ENCODE data around the gene FAM90A26.
"Not testable (repeated sequence)": the region's sequence is repeated elsewhere in the genome, so short reads cannot be mapped to it uniquely, and the experiment has no call there.

FAM90A26 gene

GRCh38 chr4:9160046-9160445, 10.2 kb upstream of the FAM90A26 start:
- not testable (repeated sequence) for H2AFZ ChIP-seq (ENCODE audit: low read length); H4K20me1 ChIP-seq (ENCODE audit: insufficient read depth, low read length); H3K9ac ChIP-seq (ENCODE audit: low read length); H3K27me3 ChIP-seq (ENCODE audit: insufficient read depth, low read length); H3K4me2 ChIP-seq (ENCODE audit: low read length); H3F3A ChIP-seq (ENCODE audit: insufficient read depth, low read length); H3K79me2 ChIP-seq (ENCODE audit: insufficient read depth, low read length); H3K4me3 ChIP-seq (ENCODE audit: low read depth, low read length, poor library complexity, severe bottlenecking); H3K9me3 ChIP-seq (ENCODE audit: low read length); H3K27ac ChIP-seq (ENCODE audit: low read depth, low read length, poor library complexity, severe bottlenecking); H3K4me1 ChIP-seq (ENCODE audit: insufficient read depth, low read length, severe bottlenecking); H3K36me3 ChIP-seq (ENCODE audit: insufficient read depth, low read length); H3K9me2 ChIP-seq (ENCODE audit: low read depth, low read length)

DNA sequence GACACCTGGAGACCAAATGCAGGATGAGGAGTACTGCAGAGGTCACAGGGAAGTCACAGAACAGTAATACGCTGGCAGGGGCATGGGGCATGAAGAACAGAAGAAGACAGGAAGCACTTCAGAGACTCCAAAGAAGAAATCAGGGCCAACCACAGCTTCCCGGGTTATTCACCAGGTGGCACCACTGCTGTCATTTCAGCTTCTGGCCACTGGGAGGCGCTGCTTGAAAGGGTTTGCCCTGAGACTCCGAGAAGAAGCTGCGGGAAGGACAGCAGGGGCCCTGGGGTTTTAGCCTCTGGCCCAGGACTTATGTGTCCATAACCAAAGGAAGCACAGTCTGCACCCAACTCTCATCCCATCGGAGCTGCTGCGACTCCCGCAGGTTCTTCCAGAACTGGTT, 4.2 kb upstream of the FAM90A26 start:
- H3K9ac ChIP-seq (ENCODE audit: low read length); H3K27ac ChIP-seq (ENCODE audit: low read depth, low read length, poor library complexity, severe bottlenecking); H3K36me3 ChIP-seq (ENCODE audit: insufficient read depth, low read length); H3K27me3 ChIP-seq (ENCODE audit: insufficient read depth, low read length); H3K9me2 ChIP-seq (ENCODE audit: low read depth, low read length); H2AFZ ChIP-seq (ENCODE audit: low read length); H3F3A ChIP-seq (ENCODE audit: insufficient read depth, low read length); H3K4me3 ChIP-seq (ENCODE audit: low read depth, low read length, poor library complexity, severe bottlenecking); H3K4me2 ChIP-seq (ENCODE audit: low read length); H3K9me3 ChIP-seq (ENCODE audit: low read length); H4K20me1 ChIP-seq (ENCODE audit: insufficient read depth, low read length); H3K4me1 ChIP-seq (ENCODE audit: insufficient read depth, low read length, severe bottlenecking); H3K79me2 ChIP-seq (ENCODE audit: insufficient read depth, low read length): not testable (repeated sequence)

GRCh38 chr4:9210357-9210756, 40.1 kb downstream of the FAM90A26 start, which contains the start of gene USP17L10:
USP17L10 (plus strand) TSS chr4:9210657; CDS start chr4:9210657, 0 bp downstream.
- H3K9ac ChIP-seq (ENCODE audit: low read length); H3K4me1 ChIP-seq (ENCODE audit: insufficient read depth, low read length, severe bottlenecking); H3F3A ChIP-seq (ENCODE audit: insufficient read depth, low read length): not testable (repeated sequence)

DNA sequence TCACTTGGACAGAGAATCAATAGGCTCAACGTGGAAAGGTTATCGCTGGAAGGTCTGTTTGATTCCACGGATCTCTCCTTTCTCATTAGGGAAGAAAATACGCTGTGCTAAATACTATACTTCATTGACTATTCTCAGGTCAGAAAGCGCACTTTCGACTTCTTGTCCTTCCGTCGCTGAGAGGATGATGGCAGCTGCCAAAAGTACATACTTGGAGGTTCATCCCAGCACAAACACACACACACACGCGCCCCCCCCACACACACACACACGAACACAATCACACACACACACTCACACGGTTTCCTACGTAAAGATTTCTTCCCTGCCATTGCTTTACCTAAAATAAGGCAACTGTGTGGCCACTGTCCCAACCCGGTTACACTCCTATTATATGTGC, 44.5 kb downstream of the FAM90A26 start:
- not testable (repeated sequence) for H3K79me2 ChIP-seq (ENCODE audit: insufficient read depth, low read length); H3K4me3 ChIP-seq (ENCODE audit: low read depth, low read length, poor library complexity, severe bottlenecking); H3K4me1 ChIP-seq (ENCODE audit: insufficient read depth, low read length, severe bottlenecking); H3K27me3 ChIP-seq (ENCODE audit: insufficient read depth, low read length); H3K27ac ChIP-seq (ENCODE audit: low read depth, low read length, poor library complexity, severe bottlenecking); H3K9me2 ChIP-seq (ENCODE audit: low read depth, low read length); H3F3A ChIP-seq (ENCODE audit: insufficient read depth, low read length); H4K20me1 ChIP-seq (ENCODE audit: insufficient read depth, low read length); H3K9me3 ChIP-seq (ENCODE audit: low read length); H2AFZ ChIP-seq (ENCODE audit: low read length); H3K36me3 ChIP-seq (ENCODE audit: insufficient read depth, low read length); H3K4me2 ChIP-seq (ENCODE audit: low read length); H3K9ac ChIP-seq (ENCODE audit: low read length)

More at GRCh38 chr4:9210357-9210756, 40.1 kb downstream of the FAM90A26 start, which contains the start of gene USP17L10:
- not testable (repeated sequence) for H3K4me3 ChIP-seq (ENCODE audit: low read depth, low read length, poor library complexity, severe bottlenecking); H2AFZ ChIP-seq (ENCODE audit: low read length); H4K20me1 ChIP-seq (ENCODE audit: insufficient read depth, low read length); H3K9me2 ChIP-seq (ENCODE audit: low read depth, low read length); H3K4me2 ChIP-seq (ENCODE audit: low read length); H3K79me2 ChIP-seq (ENCODE audit: insufficient read depth, low read length); H3K36me3 ChIP-seq (ENCODE audit: insufficient read depth, low read length); H3K27me3 ChIP-seq (ENCODE audit: insufficient read depth, low read length); H3K27ac ChIP-seq (ENCODE audit: low read depth, low read length, poor library complexity, severe bottlenecking); H3K9me3 ChIP-seq (ENCODE audit: low read length)

DNA sequence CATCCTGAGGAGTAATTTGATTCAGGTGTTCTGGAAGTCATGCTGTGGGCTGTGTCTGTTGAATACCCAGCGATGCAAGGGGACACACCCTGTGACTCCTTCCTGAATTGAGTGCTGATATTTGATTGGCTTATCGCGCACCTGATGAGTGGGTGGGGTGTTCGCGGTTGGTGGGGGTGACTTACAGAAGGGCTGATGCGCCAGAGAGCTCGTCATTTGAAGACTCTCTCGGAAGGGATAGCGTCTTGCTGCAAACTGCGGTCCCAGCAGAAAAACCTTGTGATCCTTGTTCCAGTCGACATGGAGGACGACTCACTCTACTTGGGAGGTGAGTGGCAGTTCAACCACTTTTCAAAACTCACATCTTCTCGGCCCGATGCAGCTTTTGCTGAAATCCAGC, 44.9 kb downstream of the FAM90A26 start, which contains the start of gene USP17L11:
USP17L11 (plus strand) TSS at position 301 of the 400 bp plus-strand sequence; CDS start at position 301, 0 bp downstream.
- H3K4me3 ChIP-seq (ENCODE audit: low read depth, low read length, poor library complexity, severe bottlenecking); H3K9me3 ChIP-seq (ENCODE audit: low read length); H3K36me3 ChIP-seq (ENCODE audit: insufficient read depth, low read length); H3F3A ChIP-seq (ENCODE audit: insufficient read depth, low read length); H4K20me1 ChIP-seq (ENCODE audit: insufficient read depth, low read length); H3K4me2 ChIP-seq (ENCODE audit: low read length); H3K27me3 ChIP-seq (ENCODE audit: insufficient read depth, low read length); H3K4me1 ChIP-seq (ENCODE audit: insufficient read depth, low read length, severe bottlenecking); H3K9ac ChIP-seq (ENCODE audit: low read length); H3K27ac ChIP-seq (ENCODE audit: low read depth, low read length, poor library complexity, severe bottlenecking); H3K79me2 ChIP-seq (ENCODE audit: insufficient read depth, low read length); H2AFZ ChIP-seq (ENCODE audit: low read length); H3K9me2 ChIP-seq (ENCODE audit: low read depth, low read length): not testable (repeated sequence)

DNA sequence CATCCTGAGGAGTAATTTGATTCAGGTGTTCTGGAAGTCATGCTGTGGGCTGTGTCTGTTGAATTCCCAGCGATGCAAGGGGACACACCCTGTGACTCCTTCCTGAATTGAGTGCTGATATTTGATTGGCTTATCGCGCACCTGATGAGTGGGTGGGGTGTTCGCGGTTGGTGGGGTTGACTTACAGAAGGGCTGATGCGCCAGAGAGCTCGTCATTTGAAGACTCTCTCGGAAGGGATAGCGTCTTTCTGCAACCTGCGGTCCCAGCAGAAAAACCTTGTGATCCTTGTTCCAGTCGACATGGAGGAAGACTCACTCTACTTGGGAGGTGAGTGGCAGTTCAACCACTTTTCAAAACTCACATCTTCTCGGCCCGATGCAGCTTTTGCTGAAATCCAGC, 49.6 kb downstream of the FAM90A26 start, which contains the start of gene USP17L12:
USP17L12 (plus strand) TSS at position 301 of the 400 bp plus-strand sequence; CDS start at position 301, 0 bp downstream.
- not testable (repeated sequence) for H3K27ac ChIP-seq (ENCODE audit: low read depth, low read length, poor library complexity, severe bottlenecking); H3F3A ChIP-seq (ENCODE audit: insufficient read depth, low read length); H3K4me1 ChIP-seq (ENCODE audit: insufficient read depth, low read length, severe bottlenecking); H3K9me2 ChIP-seq (ENCODE audit: low read depth, low read length); H4K20me1 ChIP-seq (ENCODE audit: insufficient read depth, low read length); H3K79me2 ChIP-seq (ENCODE audit: insufficient read depth, low read length); H3K36me3 ChIP-seq (ENCODE audit: insufficient read depth, low read length); H3K4me2 ChIP-seq (ENCODE audit: low read length); H3K9me3 ChIP-seq (ENCODE audit: low read length); H3K4me3 ChIP-seq (ENCODE audit: low read depth, low read length, poor library complexity, severe bottlenecking); H3K27me3 ChIP-seq (ENCODE audit: insufficient read depth, low read length); H2AFZ ChIP-seq (ENCODE audit: low read length); H3K9ac ChIP-seq (ENCODE audit: low read length)

DNA sequence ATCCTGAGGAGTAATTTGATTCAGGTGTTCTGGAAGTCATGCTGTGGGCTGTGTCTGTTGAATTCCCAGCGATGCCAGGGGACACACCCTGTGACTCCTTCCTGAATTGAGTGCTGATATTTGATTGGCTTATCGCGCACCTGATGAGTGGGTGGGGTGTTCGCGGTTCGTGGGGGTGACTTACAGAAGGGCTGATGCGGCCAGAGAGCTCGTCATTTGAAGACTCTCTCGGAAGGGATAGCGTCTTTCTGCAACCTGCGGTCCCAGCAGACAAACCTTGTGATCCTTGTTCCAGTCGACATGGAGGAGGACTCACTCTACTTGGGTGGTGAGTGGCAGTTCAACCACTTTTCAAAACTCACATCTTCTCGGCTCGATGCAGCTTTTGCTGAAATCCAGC, 54.4 kb downstream of the FAM90A26 start, which contains the start of gene USP17L13:
USP17L13 (plus strand) TSS at position 301 of the 400 bp plus-strand sequence; CDS start at position 301, 0 bp downstream.
- H3K9ac ChIP-seq (ENCODE audit: low read length); H3F3A ChIP-seq (ENCODE audit: insufficient read depth, low read length); H3K4me1 ChIP-seq (ENCODE audit: insufficient read depth, low read length, severe bottlenecking); H4K20me1 ChIP-seq (ENCODE audit: insufficient read depth, low read length); H3K36me3 ChIP-seq (ENCODE audit: insufficient read depth, low read length); H3K27me3 ChIP-seq (ENCODE audit: insufficient read depth, low read length); H3K27ac ChIP-seq (ENCODE audit: low read depth, low read length, poor library complexity, severe bottlenecking); H3K4me3 ChIP-seq (ENCODE audit: low read depth, low read length, poor library complexity, severe bottlenecking); H3K4me2 ChIP-seq (ENCODE audit: low read length); H3K9me3 ChIP-seq (ENCODE audit: low read length); H3K79me2 ChIP-seq (ENCODE audit: insufficient read depth, low read length); H2AFZ ChIP-seq (ENCODE audit: low read length); H3K9me2 ChIP-seq (ENCODE audit: low read depth, low read length): not testable (repeated sequence)

Measured in OCI-LY1 (cell line).